ENCODE measurements around the gene DENND2D. TPM values are rescaled to one million over a fixed set of nuclear protein-coding genes. Genes with fewer than 3 reads are reported as not detected.

Gene DENND2D
- total RNA-seq, 1 donor from 2014 or later, result 1.4 TPM

- DNase-seq (ENCODE audit: low read depth in 2 of 2), result no peak
Measured at GRCh38 chr1:111175349-111175748, 25.1 kb downstream of the DENND2D start.

GRCh38 chr1:111174070-111174469, 26.4 kb downstream of the DENND2D start:
- no peak for DNase-seq (ENCODE audit: low read depth in 2 of 2)

GRCh38 chr1:111172463-111172862, 28.0 kb downstream of the DENND2D start:
- DNase-seq (ENCODE audit: low read depth in 2 of 2), result no peak

GRCh38 chr1:111164151-111164550, 36.3 kb downstream of the DENND2D start:
- DNase-seq (ENCODE audit: low read depth in 2 of 2), result no peak

- no peak for DNase-seq (ENCODE audit: low read depth in 2 of 2)
Measured at GRCh38 chr1:111163363-111163762, 37.1 kb downstream of the DENND2D start.

- no peak for DNase-seq (ENCODE audit: low read depth in 2 of 2)
Measured at GRCh38 chr1:111162488-111162880, 38.0 kb downstream of the DENND2D start.

GRCh38 chr1:111161843-111162487, 38.5 kb downstream of the DENND2D start:
- DNase-seq (ENCODE audit: low read depth in 2 of 2), result no peak

GRCh38 chr1:111157431-111157830, 43.0 kb downstream of the DENND2D start:
- no peak for DNase-seq (ENCODE audit: low read depth in 2 of 2)

GRCh38 chr1:111154021-111154999, 46.1 kb downstream of the DENND2D start:
- DNase-seq (ENCODE audit: low read depth in 2 of 2), result no peak

- no peak for DNase-seq (ENCODE audit: low read depth in 2 of 2)
Measured at GRCh38 chr1:111151838-111152237, 48.6 kb downstream of the DENND2D start.

- DNase-seq (ENCODE audit: low read depth in 2 of 2), result peak in 1 of 2 donors; percentile 49
Measured at GRCh38 chr1:111148376-111148881, 52.0 kb downstream of the DENND2D start.

- DNase-seq (ENCODE audit: low read depth in 2 of 2), result no peak
Measured at GRCh38 chr1:111147948-111148347, 52.5 kb downstream of the DENND2D start.

- no peak for DNase-seq (ENCODE audit: low read depth in 2 of 2)
Measured at GRCh38 chr1:111145963-111146768, 54.3 kb downstream of the DENND2D start.

GRCh38 chr1:111145542-111145941, 54.9 kb downstream of the DENND2D start:
- no peak for DNase-seq (ENCODE audit: low read depth in 2 of 2)

GRCh38 chr1:111142356-111142975, 58.0 kb downstream of the DENND2D start:
- DNase-seq (ENCODE audit: low read depth in 2 of 2), result no peak

GRCh38 chr1:111141245-111142220, 58.9 kb downstream of the DENND2D start:
- no peak for DNase-seq (ENCODE audit: low read depth in 2 of 2)

- peak; percentile 31 to 67 for DNase-seq (ENCODE audit: low read depth in 2 of 2)
Measured at GRCh38 chr1:111140680-111140967, 59.8 kb downstream of the DENND2D start.

GRCh38 chr1:111139956-111140679, 60.3 kb downstream of the DENND2D start, which contains the start of the genes CEPT1 and DRAM2:
Gene CEPT1 (plus strand): TSS chr1:111140223. CDS start chr1:111147715, 7,492 bp downstream.
Gene DRAM2 (minus strand): TSS chr1:111140093. CDS start chr1:111131554, 8,539 bp downstream.
- peak; percentile 92 to 98 for DNase-seq (ENCODE audit: low read depth in 2 of 2)

- DNase-seq (ENCODE audit: low read depth in 2 of 2), result peak; percentile 6 to 38
Measured at GRCh38 chr1:111139324-111139955, 61.0 kb downstream of the DENND2D start.

Data from dermis microvascular lymphatic vessel endothelial cell (primary cell).